ENCODE data around the gene ANK2. TPM values are rescaled to one million over a fixed set of nuclear protein-coding genes. Genes with fewer than 3 reads are reported as not detected.

ANK2 gene
- total RNA-seq, 2 donors from 2014 or later = 9.9 to 11.5 TPM

- H3K4me1 ChIP-seq = no peaks in the 10 kb centered on the region
- no peak for TF ChIP-seq CTCF (IDR thresholded peaks at IDR 0.05)
- TF ChIP-seq POLR2A (IDR thresholded peaks at IDR 0.05) = no peak
- no peak overlapping the region for H3K4me3 ChIP-seq
- ATAC-seq (no peak), DNase-seq (no peak)
- 70 to 71% methylated on average over 5 of the region's 5 CpGs for WGBS, 2 donors
- no peaks in the 10 kb centered on the region for H3K36me3 ChIP-seq (replicated peaks in 1 of 2; ENCODE audit: insufficient read depth in 1 of 2, low read depth in 2 of 2)
- intact Hi-C loops (cut with DNase I) = no loop called here
- H3K27ac ChIP-seq = no peak overlapping the region
- no peaks in the 10 kb centered on the region for H3K9me3 ChIP-seq
- H3K27me3 ChIP-seq = no peaks in the 10 kb centered on the region
These were observed 207.5 kb downstream of the ANK2 start for GRCh38 chr4:113256946-113257345.

- ATAC-seq = no peak
These were observed 211.2 kb downstream of the ANK2 start for GRCh38 chr4:113260688-113261087.

GRCh38 chr4:113263274-113263673, 213.8 kb downstream of the ANK2 start:
- DNase-seq = no peak
- intact Hi-C loops (cut with DNase I) = no loop called here
- 27 to 28% methylated on average over 1 of the region's 1 CpG for WGBS, 2 donors
- no peaks in the 10 kb centered on the region for H3K36me3 ChIP-seq (replicated peaks in 1 of 2; ENCODE audit: insufficient read depth in 1 of 2, low read depth in 2 of 2)
- no peak for TF ChIP-seq POLR2A (IDR thresholded peaks at IDR 0.05)
- no peak for TF ChIP-seq CTCF (IDR thresholded peaks at IDR 0.05)
- no peak overlapping the region for H3K27ac ChIP-seq
- H3K4me1 ChIP-seq = no peaks in the 10 kb centered on the region
- H3K4me3 ChIP-seq = no peak overlapping the region
- no peak for ATAC-seq
- H3K27me3 ChIP-seq = no peaks in the 10 kb centered on the region
- no peaks in the 10 kb centered on the region for H3K9me3 ChIP-seq

More at GRCh38 chr4:113260688-113261087, 211.2 kb downstream of the ANK2 start:
- Histone ChIP-seq H3K4me1 (no peaks in the 10 kb centered on the region), H3K27ac (no peak overlapping the region), H3K36me3 (replicated peaks in 1 of 2; ENCODE audit: insufficient read depth in 1 of 2, low read depth in 2 of 2) (no peaks in the 10 kb centered on the region), H3K4me3 (no peak overlapping the region), H3K9me3 (no peaks in the 10 kb centered on the region), H3K27me3 (no peaks in the 10 kb centered on the region)
- WGBS, 2 donors = 81 to 88% methylated on average over 4 of the region's 4 CpGs
- TF ChIP-seq CTCF (IDR thresholded peaks at IDR 0.05) (no peak), POLR2A (IDR thresholded peaks at IDR 0.05) (no peak)
- intact Hi-C loops (cut with DNase I) = no loop called here
- no peak for DNase-seq

DNA sequence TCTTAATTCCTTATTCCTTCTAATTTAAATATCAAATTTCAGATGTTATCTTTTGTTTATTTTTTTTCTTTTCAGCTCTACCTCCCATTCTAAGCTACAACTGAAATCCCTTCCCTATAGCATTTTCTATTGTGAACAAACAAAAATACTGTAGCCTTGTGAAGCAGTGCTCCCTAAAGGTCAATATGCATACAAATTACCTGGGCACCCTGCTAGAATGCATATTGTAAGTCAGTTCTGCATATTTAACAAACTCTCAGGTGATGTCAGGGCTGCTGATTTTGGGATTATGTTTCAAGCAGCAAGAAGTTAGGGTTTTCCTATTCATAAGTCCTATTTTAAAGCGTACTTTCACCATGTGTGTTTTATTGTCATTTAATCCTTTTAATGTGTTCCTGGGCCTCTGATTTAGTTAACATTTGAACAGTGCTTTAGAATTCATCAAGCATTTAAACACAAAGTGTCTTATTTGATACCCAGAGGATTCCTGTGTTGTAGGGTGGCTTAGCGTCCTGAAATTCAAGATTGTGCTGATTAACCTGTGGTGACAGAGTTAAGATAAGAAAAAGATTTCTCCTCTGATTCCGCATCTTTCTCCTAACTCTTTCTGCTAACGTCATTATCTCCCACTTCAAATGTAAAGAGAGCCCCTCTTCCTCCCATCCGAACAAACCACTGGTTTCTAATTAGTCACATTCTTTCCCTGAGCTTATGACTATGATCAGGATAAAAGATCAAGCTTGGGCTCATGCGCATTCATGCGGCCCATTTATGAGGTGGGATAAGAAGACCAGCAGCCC, 221.3 kb downstream of the ANK2 start:
- intact Hi-C loops (cut with DNase I) = no loop called here
- Histone ChIP-seq H3K9me3 (no peaks in the 10 kb centered on the region), H3K27me3 (no peaks in the 10 kb centered on the region), H3K4me3 (no peak overlapping the region), H3K4me1 (no peaks in the 10 kb centered on the region), H3K27ac (no peak overlapping the region), H3K36me3 (replicated peaks in 1 of 2; ENCODE audit: insufficient read depth in 1 of 2, low read depth in 2 of 2) (no peaks in the 10 kb centered on the region)
- ATAC-seq = no peak
- TF ChIP-seq CTCF (IDR thresholded peaks at IDR 0.05) (no peak), POLR2A (IDR thresholded peaks at IDR 0.05) (no peak)
- no peak for DNase-seq
- 74 to 79% methylated on average over 7 of the region's 7 CpGs for WGBS, 2 donors

GRCh38 chr4:113272523-113272922, 223.1 kb downstream of the ANK2 start:
- H3K4me1 ChIP-seq = no peaks in the 10 kb centered on the region

More at GRCh38 chr4:113272523-113272922, 223.1 kb downstream of the ANK2 start:
- no peak for TF ChIP-seq POLR2A (IDR thresholded peaks at IDR 0.05)
- no peak for TF ChIP-seq CTCF (IDR thresholded peaks at IDR 0.05)
- Histone ChIP-seq H3K27ac (no peak overlapping the region), H3K27me3 (no peaks in the 10 kb centered on the region), H3K36me3 (replicated peaks in 1 of 2; ENCODE audit: insufficient read depth in 1 of 2, low read depth in 2 of 2) (no peaks in the 10 kb centered on the region), H3K9me3 (no peaks in the 10 kb centered on the region), H3K4me3 (no peak overlapping the region)
- intact Hi-C loops (cut with DNase I) = no loop called here
- DNase-seq = no peak
- ATAC-seq = no peak
